NCI-H226 (cell line): Measurements from ENCODE around the gene TMPRSS13.
"Not testable (repeated sequence)": the region's sequence is repeated elsewhere in the genome, so short reads cannot be mapped to it uniquely, and the experiment has no call there.

ENCODE experiments used
- DNase-seq: peaks from one replicate; pipeline ENCODE4 v3.0.0-alpha.2; 2015

TMPRSS13 gene

DNA sequence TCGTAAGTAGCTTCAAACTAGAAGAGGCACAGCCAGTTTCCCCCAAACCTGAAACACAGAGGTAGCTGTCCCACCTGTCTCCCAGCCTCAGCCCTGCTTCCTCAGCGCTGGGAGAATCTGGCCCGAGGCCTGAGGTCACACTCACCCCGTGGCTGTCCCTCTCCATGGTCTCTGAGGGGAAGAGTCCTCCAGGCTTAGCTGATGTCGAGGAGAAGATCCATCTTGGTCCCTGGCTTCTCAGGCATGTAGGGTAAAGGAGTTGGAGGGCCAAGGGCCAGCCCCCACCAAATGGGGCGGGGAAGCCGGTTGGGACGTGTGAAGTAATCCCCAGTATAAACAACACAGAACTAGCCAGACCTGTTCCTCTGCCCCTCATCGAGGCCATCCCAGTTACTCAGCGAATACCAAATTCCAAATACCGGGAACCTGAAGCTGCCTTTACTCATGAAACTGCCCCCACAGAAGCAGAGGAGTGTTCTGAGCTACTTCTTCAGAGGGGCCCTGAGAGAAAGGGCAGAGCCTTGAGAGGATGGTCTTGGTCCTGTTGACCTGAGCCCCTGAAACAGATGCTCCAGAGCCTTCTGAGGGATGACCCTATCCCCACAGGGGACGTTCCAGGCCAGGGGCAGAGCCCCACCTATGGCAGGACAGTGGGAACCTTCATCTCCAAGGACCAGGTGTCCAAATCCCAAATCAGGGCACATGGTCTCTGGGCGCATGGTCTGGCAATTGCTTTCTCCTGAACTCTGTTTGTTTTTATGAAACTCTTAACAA is at the start of gene TMPRSS13:
Gene TMPRSS13 (minus strand): TSS at position 261 of the 774 bp plus-strand sequence. CDS start 95 bp downstream, at position 166.
- no peak for DNase-seq

DNA sequence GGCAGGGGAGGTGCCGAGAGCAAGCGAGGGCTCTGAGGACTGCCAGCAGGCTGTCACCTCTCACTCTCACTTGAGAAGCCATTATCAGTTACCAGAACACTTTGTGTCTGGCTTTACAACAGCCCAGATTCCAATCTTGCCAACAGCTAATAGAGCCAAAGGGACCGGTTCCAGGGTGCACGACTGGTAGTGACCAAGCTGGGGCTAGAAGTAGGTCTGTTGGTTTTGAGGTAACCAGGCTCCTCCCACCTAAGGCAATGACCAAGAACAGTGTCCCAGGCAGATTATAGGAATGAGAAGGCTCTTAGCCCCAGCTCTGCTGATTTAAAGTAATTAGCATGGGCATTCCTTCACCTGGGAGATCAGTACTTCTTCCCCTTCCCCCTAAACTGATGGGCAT is 49.8 kb upstream of the TMPRSS13 start:
- DNase-seq: no peak

DNA sequence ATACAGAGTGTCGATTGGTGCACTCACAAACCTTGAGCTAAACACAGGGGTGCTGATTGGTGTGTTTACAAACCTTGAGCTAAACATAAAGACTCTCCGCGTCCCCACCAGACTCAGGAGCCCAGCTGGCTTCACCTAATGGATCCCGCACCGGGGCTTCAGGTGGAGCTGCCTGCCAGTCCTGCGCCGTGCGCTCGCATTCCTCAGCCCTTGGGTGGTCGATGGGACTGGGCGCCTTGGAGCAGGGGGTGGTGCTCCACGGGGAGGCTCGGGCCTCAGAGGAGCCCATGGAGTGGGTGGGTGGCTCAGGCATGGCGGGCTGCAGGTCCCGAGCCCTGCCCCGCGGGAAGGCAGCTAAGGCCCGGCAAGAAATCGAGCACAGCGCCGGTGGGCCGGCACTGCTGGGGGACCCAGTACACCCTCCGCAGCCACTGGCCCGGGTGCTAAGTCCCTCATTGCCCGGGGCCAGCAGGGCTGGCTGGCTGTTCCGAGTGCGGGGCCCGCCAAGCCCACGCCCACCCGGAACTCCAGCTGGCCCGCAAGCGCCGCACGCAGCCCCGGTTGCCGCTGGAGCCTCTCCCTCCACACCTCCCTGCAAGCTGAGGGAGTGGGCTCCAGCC is 49.2 kb upstream of the TMPRSS13 start:
- DNase-seq: not testable (repeated sequence)

DNA sequence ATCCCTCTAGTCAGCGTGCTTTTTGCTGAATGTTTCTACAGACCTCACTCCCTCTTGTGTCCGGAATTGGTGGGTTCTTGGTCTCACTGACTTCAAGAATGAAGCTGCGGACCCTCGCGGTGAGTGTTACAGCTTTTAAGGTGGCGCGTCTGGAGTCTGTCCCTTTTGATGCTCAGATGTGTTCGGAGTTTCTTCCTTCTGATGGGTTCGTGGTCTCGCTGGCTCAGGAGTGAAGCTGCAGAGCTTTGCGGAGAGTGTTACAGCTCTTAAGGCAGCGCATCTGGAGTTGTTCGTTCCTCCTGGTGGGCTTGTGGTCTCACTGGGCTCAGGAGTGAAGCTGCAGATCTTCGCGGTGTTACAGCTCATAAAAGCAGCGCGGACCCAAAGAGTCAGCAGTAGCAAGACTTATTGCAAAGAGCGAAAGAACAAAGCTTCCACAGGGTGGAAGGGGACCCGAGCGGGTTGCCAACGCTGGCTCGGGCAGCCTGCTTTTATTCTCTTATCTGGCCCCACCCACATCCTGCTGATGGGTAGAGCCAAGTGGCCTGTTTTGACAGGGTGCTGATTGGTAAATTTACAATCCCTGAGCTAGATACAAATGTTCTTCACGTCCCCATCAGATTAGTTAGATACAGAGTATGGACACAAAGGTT is 48.5 kb upstream of the TMPRSS13 start:
- not testable (repeated sequence) for DNase-seq

DNA sequence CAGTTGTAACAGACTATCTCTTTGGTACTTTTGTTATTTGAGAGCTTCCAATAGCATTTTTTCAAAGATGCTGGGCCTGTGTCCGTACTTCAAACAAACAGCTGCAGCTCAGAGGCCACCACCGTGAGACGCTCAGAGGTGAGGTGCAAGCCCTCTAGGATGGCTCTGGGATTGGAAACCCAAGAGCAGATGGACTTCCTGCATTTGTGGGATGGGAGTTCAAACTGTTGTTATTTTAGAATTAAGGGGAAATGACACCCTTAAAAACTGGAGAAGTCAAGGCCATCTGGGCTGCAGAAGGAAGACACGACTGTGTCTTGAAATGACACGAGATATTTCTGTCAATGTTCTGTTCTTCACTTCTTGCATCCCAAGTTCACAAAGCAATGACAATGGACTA is 47.8 kb upstream of the TMPRSS13 start:
- DNase-seq: no peak

DNA sequence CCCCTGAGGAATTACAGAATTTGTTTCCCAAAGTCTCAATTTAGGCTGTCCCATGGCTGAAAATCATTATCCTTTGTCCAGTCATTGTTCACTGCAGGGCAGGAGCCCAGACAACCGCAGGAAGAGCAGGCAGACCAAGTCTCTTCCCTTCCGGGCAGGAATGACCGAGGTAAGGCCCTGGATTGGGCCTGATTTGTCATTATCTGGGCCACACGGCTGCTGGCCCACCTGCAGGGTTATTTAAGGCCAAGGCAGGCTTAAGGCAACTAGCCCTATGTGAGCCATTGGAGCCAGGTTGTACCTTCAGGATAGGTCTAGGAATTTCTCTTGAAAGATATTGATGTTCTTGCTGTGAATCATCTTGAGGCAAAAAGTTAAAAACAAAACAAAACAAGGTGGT is 47.2 kb upstream of the TMPRSS13 start:
- DNase-seq: no peak

DNA sequence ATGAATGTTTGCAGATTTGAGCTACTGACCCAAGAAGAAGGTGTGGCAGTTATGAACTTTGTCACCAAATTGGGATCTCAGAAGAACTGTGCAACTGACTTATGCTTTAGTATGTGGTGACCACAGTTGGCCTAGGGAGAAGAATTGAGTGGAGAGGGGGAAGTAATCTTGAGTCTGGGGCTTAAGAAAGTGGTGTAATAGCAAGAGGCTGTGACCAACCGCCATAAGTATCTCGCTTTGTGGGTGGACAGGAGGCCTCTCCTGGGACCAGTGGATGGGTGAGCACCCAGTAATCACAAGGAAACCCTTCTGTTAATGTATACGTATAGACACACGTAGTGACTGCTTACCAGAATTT is 44.3 kb upstream of the TMPRSS13 start:
- no peak for DNase-seq

DNA sequence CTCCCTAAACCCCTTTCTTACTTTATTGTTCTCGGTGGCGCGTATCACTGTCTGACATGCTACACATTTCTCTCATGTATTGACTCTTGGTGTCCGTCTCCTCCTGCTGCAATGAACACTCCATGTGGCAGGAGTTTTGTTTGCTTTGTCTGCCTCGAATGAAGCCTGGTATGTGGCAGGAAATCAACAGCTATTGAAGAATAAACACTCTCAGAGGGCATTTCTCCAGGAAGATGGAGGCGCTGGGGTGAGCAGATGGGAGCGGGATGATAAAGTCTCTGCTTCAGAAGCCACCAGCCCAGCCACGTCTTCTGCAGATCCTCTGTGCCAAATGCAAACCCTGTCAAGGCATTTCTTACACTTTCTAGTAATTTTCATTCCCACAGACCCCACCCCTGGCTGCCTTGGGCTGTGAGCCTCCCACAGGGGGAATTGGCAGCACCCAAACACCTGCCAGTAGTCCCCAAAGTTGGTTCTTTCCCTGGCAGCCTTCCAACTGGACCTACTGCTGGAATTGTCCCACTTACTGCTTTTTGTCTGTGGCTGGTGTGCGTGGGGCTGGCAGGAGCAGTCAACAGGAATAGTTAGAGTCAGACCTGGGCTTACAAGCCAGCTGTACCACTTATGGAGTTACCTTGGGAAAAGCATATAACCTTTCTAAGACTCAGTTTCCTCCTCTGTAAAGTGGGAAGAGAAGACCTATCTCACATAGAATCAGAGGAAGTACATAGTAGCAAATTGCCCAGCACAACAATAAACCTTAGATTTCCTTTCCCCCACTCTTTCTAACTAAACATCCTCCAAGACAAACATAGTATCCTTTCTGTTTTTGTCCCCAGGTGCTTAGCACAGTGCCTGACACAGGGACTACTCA is 43.7 kb upstream of the TMPRSS13 start:
- DNase-seq: no peak

DNA sequence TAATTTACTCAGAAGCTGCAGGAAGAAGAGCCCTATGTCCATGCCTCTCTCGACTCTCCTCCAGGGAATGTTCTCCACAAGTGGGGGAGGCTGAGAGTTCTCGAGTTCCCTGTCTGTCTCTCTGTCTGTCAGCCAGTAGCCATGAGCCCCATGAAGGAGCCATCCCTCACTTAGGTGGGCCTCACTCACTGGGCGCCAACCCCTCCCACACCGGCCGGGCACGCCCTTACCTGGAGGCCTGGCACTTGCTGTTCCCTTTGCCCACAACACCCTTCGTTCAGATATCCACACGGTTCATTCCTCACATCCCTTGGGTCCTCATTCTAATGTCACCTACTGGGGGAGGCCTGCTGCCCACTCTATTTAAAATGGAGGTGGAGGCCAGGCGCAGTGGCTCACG is 42.8 kb upstream of the TMPRSS13 start:
- no peak for DNase-seq

DNA sequence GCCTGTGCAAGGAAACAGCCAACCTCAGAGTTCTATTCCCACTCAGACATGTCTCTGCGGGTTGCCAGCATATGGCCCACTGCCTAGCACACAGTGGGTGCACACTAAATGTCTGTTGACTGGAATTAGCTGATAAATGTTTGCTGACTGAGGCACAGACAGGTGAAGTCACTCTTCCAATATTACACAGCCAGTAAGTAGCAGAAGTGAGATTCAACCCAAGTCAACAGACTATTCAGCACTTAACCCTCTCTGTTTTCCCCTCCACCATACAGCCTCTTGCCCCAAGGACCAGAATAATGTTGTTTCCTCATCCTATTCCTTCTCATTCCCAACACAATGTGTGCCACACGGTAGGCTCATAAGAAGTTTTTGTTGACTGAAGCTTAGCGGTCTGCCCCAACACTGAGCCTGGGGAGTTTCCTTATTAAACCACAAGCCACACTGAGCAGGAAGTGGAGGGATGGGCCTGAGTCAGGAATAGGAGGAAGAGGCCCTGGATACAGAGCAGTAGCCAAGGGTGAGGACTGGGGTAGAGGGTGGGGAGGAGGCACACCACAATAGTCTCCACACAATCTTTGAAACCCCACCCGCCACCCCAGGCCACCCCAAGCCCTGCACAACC is 41.3 kb upstream of the TMPRSS13 start:
- peak; percentile 49 for DNase-seq

DNA sequence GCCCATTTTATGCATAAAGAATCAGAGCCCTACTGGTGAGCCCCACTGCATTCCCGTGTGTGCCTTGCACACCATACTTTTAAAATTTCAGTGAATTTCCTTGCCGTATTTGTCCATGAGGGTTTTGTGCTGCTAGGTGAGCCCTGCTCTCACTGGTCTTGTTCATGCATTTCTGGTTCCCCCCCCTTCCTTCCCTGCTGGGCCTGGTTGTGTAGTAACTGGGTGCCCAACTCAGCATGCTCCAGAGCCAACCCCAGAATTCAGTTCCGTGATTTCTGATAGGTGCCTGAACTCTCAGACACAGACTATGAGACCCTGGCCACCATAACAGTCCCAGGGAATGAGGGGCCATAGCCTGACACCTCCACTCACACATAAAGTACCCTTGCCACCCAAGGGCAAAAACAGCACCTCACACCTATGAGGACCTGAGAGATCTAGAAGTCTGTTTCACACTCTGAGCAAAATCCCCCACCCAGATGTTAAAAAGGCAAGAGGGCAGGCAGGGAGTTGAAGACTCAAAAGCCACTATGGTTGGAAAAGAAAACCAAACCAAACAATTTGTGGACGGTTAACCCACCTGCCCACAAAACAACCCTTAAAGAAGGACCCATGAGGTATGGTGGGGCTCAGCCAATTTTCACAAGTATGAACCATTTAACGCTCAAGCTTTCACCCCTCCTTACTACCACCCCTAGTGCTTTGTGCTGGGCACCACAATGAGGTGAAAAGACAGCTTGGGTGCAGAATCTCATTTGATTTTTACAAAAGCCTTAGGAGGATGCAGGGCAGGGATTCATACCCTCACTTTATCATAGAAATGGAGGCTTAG is 40.2 kb upstream of the TMPRSS13 start:
- no peak for DNase-seq

DNA sequence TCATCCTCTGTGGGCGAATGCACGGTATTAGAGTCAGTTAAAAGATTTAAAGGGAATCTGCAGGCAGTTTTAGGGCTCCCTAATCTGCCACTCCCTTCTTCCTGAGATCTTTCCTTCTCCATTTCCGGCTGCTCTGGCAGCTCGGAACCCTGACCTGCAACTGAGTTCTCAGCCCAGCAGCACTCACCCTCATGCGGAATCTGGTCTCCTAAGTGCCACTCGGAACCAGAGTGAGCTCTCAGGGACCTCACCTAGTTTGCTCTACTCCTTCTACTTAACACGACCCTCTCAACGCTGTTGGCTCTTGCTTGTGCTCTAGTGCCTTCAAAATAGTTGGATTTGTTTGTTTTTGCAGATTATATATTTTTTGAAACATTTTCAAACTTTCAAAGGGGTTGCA is 37.7 kb upstream of the TMPRSS13 start:
- DNase-seq: no peak

DNA sequence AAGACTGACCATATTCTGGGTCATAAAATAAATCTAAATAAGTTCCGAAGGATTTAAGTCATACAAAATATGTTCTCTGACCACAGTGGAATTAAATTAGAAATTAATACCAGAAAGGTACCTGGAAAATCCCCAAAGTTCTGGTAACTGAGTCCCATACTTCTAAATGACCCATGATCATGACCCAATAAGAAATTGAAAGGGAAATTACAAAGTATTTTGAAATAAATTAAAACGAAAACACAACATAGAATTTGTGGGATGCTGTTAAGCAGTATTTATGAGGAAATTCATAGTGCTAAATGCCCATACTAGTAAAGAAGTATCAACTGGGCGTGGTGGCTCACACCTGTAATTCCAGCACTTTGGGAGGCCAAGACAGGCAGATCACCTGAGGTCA is 33.6 kb upstream of the TMPRSS13 start:
- DNase-seq: no peak

DNA sequence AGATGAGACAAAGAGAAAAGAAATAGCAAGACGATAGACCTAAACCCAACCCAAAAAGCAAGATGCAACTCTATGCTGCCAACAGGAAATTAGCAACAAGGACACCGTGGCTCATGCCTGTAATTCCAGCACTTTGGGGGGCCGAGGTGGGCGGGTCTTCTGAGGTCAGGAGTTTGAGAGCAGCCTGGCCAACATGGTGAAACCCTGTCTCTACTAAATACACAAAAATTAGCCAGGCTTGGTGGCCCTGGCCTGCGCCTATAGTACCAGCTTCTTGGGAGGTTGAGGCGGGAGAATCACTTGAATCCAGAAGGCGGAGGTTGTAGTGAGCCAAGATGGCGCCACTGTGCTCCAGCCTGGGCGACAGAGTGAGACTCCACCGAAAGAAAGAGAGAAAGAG is 32.7 kb upstream of the TMPRSS13 start:
- DNase-seq: no peak

DNA sequence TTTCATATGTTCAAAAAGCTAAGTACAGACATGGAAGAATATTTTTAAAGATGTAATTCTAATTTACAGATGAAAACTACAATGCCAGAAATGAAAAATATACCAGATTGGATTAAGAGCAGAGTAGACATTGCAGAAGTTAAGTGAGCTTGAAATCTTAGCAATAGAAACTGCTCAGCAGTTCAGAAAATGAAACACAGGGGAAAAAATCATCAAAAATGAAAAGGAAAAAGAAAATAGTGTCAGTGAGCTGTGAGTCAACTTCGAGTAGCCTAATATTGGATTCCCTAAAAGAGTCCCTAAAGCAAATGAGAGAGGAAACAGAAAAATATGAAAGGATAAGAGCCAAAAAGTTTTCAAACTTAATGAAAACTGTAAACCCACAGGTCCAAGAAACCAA is 31.2 kb upstream of the TMPRSS13 start:
- DNase-seq: no peak

DNA sequence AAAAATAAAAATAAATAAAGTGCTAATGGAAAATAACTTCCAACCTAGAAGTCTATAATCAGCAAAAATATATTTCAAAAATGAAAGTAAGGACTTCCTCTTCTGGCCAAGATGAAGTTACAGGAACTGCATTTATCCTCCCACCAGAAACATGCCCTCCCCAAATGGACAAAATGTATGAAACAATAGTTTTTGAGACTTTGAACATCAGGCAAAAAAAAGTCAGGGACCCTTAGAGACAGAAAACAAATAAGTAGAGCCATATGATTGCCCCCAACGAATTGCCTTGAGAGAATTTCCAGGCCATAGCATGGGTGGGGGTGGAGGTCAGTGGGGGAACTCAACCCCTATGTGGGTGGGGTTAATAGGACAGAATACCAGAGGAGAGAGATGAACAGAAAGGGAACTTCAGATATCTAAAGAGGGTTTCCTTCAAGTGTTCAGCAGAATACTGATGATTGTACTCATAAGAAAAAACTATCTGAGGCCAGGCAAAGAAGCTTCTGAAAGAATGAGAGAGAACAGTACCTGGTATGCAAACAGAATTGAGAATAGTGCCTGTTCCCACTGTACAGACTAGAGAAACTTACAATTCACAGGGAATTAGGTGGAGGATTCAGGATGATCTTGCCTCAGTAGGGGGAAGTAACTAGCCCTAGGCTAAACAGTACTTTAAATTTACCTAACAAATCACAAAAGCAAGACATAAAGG is 30.4 kb upstream of the TMPRSS13 start:
- DNase-seq: no peak

DNA sequence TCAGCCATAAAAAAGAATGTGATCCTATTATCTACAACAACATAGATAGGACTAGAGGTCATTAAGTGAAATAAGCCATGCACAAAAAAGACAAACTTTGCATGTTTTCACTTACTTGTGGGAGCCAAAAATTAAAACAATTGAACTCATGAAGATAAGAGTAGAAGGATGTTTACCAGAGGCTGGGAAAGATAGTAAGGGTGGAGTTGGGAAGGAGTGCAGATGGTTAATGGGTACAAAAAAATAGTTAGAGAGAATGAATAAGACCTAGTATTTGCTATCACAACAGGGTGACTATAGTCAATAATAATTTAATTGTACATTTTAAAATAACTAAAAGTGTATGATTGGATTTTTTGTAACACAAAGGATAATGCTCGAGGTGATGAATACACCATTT is 29.7 kb upstream of the TMPRSS13 start:
- no peak for DNase-seq

DNA sequence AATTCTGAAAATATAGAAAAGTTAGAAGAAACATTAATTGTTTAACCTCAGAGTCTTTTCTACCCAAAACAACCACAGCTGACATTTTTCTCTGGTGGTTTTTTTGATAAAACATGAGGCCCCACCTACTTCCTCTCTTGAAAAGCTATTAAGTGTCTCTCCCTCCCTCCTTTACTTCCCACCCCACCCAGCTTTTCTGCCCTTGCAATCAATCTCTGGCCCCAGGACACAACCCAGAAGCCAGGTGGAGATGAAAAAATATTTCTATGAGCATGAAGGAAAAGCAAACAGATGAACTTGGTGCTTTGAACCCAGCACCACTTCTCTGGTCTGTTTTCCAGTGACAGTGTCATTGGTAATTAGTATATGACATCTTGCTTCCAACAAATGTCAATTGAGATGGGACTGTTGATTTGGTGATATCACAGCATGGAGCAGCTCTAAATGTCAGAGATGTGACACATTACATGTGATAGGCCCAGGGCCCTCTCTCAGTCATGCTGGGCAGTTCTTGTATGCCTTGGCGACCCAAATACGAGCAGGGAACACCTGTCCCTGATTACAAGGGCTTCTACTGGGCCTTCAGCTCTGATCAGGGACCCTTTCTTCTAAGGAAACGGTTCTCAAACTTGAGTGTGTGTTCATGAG is 23.9 kb upstream of the TMPRSS13 start:
- no peak for DNase-seq

DNA sequence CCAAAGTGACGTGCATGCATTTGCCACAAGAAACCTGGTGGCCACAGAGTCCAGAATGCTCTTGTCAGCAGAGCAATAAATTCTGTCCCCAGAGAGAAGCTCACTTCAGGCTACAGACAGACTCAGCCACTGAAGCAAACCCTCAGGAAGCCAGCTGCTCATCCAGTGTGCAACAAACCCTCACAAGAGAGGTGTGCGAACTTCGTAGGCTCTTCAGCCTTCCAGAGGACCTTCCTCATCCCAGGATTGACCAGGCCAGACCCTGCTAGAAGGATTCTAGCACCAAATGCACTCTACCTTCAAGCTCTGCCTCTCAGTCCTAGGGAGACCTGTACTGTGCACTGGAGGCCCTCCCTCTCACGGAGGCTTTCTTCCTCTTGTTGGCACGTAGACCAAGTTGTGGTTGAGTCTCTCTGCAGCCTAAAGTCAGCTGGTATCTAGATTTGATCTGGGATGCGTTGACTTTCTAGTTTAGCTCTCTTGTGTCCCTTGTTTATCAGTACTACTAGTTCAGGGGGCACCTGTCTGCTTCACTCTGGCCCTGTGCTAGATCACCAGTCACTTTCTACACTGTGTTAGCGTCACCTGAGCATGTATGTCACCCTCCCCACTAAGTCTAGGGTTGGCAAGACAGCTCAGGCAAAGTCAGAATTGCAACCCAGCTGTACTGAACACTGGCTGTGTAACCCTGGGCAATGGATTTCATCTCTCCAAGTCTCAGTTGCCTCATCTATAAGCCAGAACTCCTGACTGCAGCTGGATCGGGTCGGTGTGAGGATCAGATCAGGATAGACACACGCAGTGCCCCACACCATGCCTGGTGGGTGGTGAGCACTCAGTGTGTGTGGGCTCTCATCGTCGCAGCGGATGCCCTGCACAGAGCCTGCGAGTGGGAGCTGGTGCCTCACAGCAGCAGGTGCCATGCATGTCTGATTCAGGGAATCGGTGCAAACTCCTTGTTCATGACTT is 22.1 kb upstream of the TMPRSS13 start:
- no peak for DNase-seq
